ENCODE results near the gene RNF169. TPM values are rescaled to one million over a fixed set of nuclear protein-coding genes. Genes with fewer than 3 reads are reported as not detected.
A peak's percentile ranks its signal among the peaks of the same experiment; 100 is the strongest.

RNF169 gene
- total and polyA plus RNA-seq, 9 of the 15 experiments (the other 6 are each of a cell fraction or from before 2014, with no cell fraction given) = 0.68 to 18.1 (median 10.1) TPM

- no peak for TF ChIP-seq NFE2 (IDR thresholded peaks at IDR 0.05; ENCODE audit: low read depth)
- peak; percentile 20; the same call in 1 of the 2 replicates for TF ChIP-seq TCF3 (CRISPR knock-in tag; IDR thresholded peaks at IDR 0.05)
- peak; percentile 67 for TF ChIP-seq CEBPB (tag; IDR thresholded peaks at IDR 0.05)
- TF ChIP-seq ZNF121 (CRISPR knock-in tag; conservative IDR thresholded peaks at IDR 0.05) = peak; percentile 65
- TF ChIP-seq ZBTB33 (CRISPR knock-in tag; IDR thresholded peaks at IDR 0.05) = no peak
- peak; percentile 54; the same call in 1 of the 2 replicates for TF ChIP-seq ARID1B (IDR thresholded peaks at IDR 0.05)
- TF ChIP-seq POLR2H (tag; IDR thresholded peaks at IDR 0.05; ENCODE audit: low read depth) = no peak
- peak; percentile 47 for TF ChIP-seq ZNF592 (IDR thresholded peaks at IDR 0.05)
- no peak for TF ChIP-seq CEBPG (CRISPR knock-in tag; IDR thresholded peaks at IDR 0.05)
- TF ChIP-seq CEBPG (tag; conservative IDR thresholded peaks at IDR 0.05 in 1 of 2, IDR thresholded peaks at IDR 0.05 in 1 of 2) = peak in 1 of 2 experiments; percentile 36; a peak in 1 of 4 replicates
- 0 out of 2 replicates have a peak, but pooled peaks have one; percentile 52 for TF ChIP-seq ZNF175 (CRISPR knock-in tag; IDR thresholded peaks at IDR 0.05; ENCODE audit: low read depth)
- TF ChIP-seq ZNF197 (CRISPR knock-in tag; IDR thresholded peaks at IDR 0.05; ENCODE audit: low read depth) = no peak
- no peak for TF ChIP-seq ZNF696 (CRISPR knock-in tag; conservative IDR thresholded peaks at IDR 0.05)
- TF ChIP-seq PRDM10 (IDR thresholded peaks at IDR 0.05; ENCODE audit: partially characterized antibody) = no peak
- no peak for TF ChIP-seq ETS2 (tag; IDR thresholded peaks at IDR 0.05; ENCODE audit: borderline replicate concordance, poor library complexity, severe bottlenecking)
- 0 out of 2 replicates have a peak, but pooled peaks have one; percentile 34 for TF ChIP-seq SMARCA5 (IDR thresholded peaks at IDR 0.05)
- TF ChIP-seq CHD1 (IDR thresholded peaks at IDR 0.05; ENCODE audit: low read length) = no peak
Observed at GRCh38 chr11:74818283-74818946, 69.8 kb downstream of the RNF169 start (continued).

All from K562 (cell line).